ENCODE results near the gene CETN1. TPM values are rescaled to one million over a fixed set of nuclear protein-coding genes. Genes with fewer than 3 reads are reported as not detected.

Gene CETN1
- total RNA-seq, 4 donors from 2014 or later: not detected

GRCh38 chr18:565562-566061, 14.6 kb upstream of the CETN1 start:
- no peak overlapping the region for H3K27ac ChIP-seq
- H3K36me3 ChIP-seq: no peaks in the 10 kb centered on the region
- H3K4me3 ChIP-seq: no peak overlapping the region
- 90% methylated on average over 4 of the region's 7 CpGs; no CpG with 5 or more reads in 1 of the 2 donors for WGBS, 2 donors (ENCODE audit: low coverage in 1 of 2)
- no peaks in the 10 kb centered on the region for H3K4me1 ChIP-seq
- no peaks in the 10 kb centered on the region for H3K9me3 ChIP-seq
- no peaks in the 10 kb centered on the region for H3K27me3 ChIP-seq
- no peak for TF ChIP-seq POLR2AphosphoS5 (IDR thresholded peaks at IDR 0.05)
- no peak for ATAC-seq

- Histone ChIP-seq H3K4me3 (no peak overlapping the region), H3K27ac (no peak overlapping the region), H3K9me3 (no peaks in the 10 kb centered on the region), H3K4me1 (no peaks in the 10 kb centered on the region), H3K27me3 (no peaks in the 10 kb centered on the region), H3K36me3 (no peaks in the 10 kb centered on the region)
- TF ChIP-seq, protein P1, sequence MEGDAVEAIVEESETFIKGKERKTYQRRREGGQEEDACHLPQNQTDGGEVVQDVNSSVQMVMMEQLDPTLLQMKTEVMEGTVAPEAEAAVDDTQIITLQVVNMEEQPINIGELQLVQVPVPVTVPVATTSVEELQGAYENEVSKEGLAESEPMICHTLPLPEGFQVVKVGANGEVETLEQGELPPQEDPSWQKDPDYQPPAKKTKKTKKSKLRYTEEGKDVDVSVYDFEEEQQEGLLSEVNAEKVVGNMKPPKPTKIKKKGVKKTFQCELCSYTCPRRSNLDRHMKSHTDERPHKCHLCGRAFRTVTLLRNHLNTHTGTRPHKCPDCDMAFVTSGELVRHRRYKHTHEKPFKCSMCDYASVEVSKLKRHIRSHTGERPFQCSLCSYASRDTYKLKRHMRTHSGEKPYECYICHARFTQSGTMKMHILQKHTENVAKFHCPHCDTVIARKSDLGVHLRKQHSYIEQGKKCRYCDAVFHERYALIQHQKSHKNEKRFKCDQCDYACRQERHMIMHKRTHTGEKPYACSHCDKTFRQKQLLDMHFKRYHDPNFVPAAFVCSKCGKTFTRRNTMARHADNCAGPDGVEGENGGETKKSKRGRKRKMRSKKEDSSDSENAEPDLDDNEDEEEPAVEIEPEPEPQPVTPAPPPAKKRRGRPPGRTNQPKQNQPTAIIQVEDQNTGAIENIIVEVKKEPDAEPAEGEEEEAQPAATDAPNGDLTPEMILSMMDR (IDR thresholded peaks at IDR 0.05): no peak
- no peak for TF ChIP-seq POLR2A (IDR thresholded peaks at IDR 0.05)
- no peak for TF ChIP-seq EP300 (IDR thresholded peaks at IDR 0.05)
- no peak for TF ChIP-seq POLR2AphosphoS5 (IDR thresholded peaks at IDR 0.05)
- 41 to 77% methylated on average over 3 of the region's 3 CpGs for WGBS, 2 donors (ENCODE audit: low coverage in 1 of 2)
- ATAC-seq: no peak
Observed at GRCh38 chr18:567122-567521, 13.1 kb upstream of the CETN1 start.

DNA sequence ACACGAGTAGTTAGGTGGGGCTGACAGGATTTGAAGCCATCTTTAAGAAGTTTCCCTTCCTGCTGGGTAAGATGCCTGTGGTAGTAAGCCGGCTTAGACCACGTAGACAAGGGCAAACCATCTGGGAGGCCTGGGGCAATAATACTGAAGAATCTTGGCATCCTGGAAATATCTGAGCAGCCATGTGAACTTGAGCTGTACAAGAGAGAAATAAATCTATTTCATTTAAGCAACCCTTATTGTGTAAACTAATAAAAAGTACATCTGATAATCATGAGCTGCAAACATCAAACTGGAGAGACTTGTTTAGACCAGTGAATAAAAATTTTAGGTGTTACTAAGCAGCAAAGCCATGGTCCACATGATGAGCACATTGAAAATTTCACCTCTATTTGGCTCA, 11.4 kb upstream of the CETN1 start:
- H3K27me3 ChIP-seq: no peaks in the 10 kb centered on the region
- TF ChIP-seq, protein P1 (IDR thresholded peaks at IDR 0.05): no peak
- TF ChIP-seq POLR2A (IDR thresholded peaks at IDR 0.05) (no peak), POLR2AphosphoS5 (IDR thresholded peaks at IDR 0.05) (no peak), EP300 (IDR thresholded peaks at IDR 0.05) (no peak)
- no peak overlapping the region for H3K27ac ChIP-seq
- H3K36me3 ChIP-seq: no peaks in the 10 kb centered on the region
- no peak overlapping the region for H3K4me3 ChIP-seq
- no peak for ATAC-seq
- H3K9me3 ChIP-seq: no peaks in the 10 kb centered on the region
- H3K4me1 ChIP-seq: peaks cover 0 to 2% (median 0%) of the 10 kb centered on the region in 3 donors
- WGBS, 2 donors (ENCODE audit: low coverage in 1 of 2): 90 to 100% methylated on average over 3 of the region's 3 CpGs

DNA sequence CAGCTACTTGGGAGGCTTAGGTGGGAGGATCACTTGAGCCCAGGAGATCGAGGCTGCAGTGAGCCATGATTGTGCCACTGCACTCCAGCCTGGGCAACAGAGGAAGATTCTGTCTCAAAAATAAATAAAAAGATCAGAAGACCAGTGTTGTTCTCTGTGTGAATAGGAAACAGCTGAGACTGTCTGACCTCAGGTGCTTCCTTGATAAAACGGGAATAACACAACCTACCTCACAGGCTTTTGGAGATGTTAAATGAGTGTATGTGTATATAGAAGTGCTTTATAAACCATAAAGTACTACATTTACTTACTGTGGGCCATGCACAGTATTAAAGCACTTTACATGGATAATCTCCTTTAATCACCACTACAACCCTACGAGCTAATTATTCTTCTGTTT, 9.9 kb upstream of the CETN1 start:
- Histone ChIP-seq H3K27ac (no peak overlapping the region), H3K4me3 (no peak overlapping the region), H3K9me3 (no peaks in the 10 kb centered on the region), H3K36me3 (no peaks in the 10 kb centered on the region), H3K4me1 (peaks cover 0 to 16% (median 0%) of the 10 kb centered on the region in 3 donors), H3K27me3 (no peaks in the 10 kb centered on the region)
- ATAC-seq: no peak
- TF ChIP-seq POLR2A (IDR thresholded peaks at IDR 0.05) (no peak), POLR2AphosphoS5 (IDR thresholded peaks at IDR 0.05) (no peak)
- WGBS, 2 donors (ENCODE audit: low coverage in 1 of 2): 79 to 89% methylated on average over 3 of the region's 3 CpGs

DNA sequence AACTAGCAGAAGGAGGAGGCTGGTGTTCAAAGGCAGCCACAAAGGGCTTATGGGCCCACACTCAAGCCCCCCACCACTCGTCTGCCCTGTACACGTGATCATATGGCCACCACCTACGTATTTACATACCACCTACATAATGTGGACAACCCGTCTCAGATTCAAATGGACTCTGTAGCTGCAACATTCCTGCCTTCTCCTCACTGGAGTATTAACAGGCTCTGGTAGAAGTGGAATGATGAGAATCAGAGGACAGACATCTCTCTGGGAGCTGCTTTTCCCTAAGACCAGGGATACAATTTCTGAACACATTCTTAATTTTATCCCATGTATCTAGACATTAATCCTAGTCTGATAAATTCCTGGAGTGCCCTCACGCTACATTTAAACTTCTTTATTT, 9.5 kb upstream of the CETN1 start:
- ATAC-seq: no peak

More for the DNA sequence above, 9.5 kb upstream of the CETN1 start:
- Histone ChIP-seq H3K27me3 (no peaks in the 10 kb centered on the region), H3K4me1 (peaks cover 0 to 20% (median 0%) of the 10 kb centered on the region in 3 donors), H3K4me3 (no peak overlapping the region), H3K27ac (no peak overlapping the region), H3K36me3 (no peaks in the 10 kb centered on the region), H3K9me3 (no peaks in the 10 kb centered on the region)
- WGBS, 2 donors (ENCODE audit: low coverage in 1 of 2): 83 to 93% methylated on average over 3 to 5 of the region's 5 CpGs
- TF ChIP-seq, protein P1 (IDR thresholded peaks at IDR 0.05): no peak

All from gastroesophageal sphincter (tissue), 4 donors.